Upper lobe of right lung (tissue), 1 donor: ENCODE data around the gene FGGY. TPM values are rescaled to one million over a fixed set of nuclear protein-coding genes. Genes with fewer than 3 reads are reported as not detected.

Experiments used
- ATAC-seq: fragments of 200-7000 bp; cut with Tn5 transposase; one replicate; pipeline ENCODE4 v1.9.1; 2020; ENCODE audit warnings: mild to moderate bottlenecking, moderate library complexity
- DNase-seq: peaks from one replicate; pipeline ENCODE4 v3.0.0-alpha.2; 2020
- H3K27ac ChIP-seq: fragments of 200-600 bp; one replicate; pipeline ENCODE4 v1.8.0; 2022
- H3K27me3 ChIP-seq: fragments of 200-600 bp; one replicate; pipeline ENCODE4 v1.8.0; 2022; ENCODE audit warnings: mild to moderate bottlenecking
- H3K36me3 ChIP-seq: fragments of 200-600 bp; one replicate; pipeline ENCODE4 v1.8.0; 2022
- H3K4me1 ChIP-seq: fragments of 200-600 bp; one replicate; pipeline ENCODE4 v1.8.0; 2022
- H3K4me3 ChIP-seq: fragments of 200-600 bp; one replicate; pipeline ENCODE4 v1.8.0; 2022; ENCODE audit warnings: mild to moderate bottlenecking
- H3K9me3 ChIP-seq: fragments of 200-600 bp; one replicate; pipeline ENCODE4 v1.8.0; 2022
- intact Hi-C: fragments of 100-400 bp; cut with DNase I; formaldehyde crosslinking; loops from one replicate; pipeline ENCODE4 v1.11.0; 2022
- total RNA-seq: library from RNA; stranded (reverse); fragmentation: NEBNext Ultra II Directional; extraction: Animal tissue kit (Norgen Biotek cat#: 25700); gene quantifications from one replicate; pipeline ENCODE4 v1.2.1, GENCODE V29; 2021
- TF ChIP-seq, protein P1 (sequence below): fragments of 200-600 bp; IDR thresholded peaks from one replicate; pipeline ENCODE4 v1.8.0; 2022; ENCODE audit warnings: antibody characterized with exemption
- donor health status: DM: no; HTN: yes; CAD: no; lungs with severe emphysema.

The FGGY gene
- total RNA-seq, 1 donor from 2014 or later: 39.2 TPM

DNA sequence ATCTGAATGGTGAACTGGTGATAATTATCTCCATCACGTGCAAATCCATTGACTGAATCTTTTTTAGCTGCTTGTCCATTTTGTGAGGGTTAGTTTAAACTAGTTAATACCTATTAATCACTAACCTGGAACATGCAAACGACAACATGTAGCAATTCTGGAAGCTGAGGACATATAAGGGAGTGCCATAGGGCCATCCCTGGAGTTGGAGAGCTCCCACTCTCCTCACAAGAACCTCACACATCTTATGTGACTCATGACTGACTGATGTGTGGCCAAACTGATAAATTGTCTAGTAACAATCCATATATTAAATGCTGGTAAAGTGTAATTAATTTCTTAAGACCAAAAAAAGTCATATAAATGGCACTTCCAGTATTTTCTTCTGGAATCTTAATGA lies 454.9 kb downstream of the FGGY start:
- no peaks in the 10 kb centered on the region for H3K36me3 ChIP-seq
- intact Hi-C loops: no loop called here
- ATAC-seq (no peak), DNase-seq (no peak)
- H3K27ac ChIP-seq: no peak overlapping the region
- no peaks in the 10 kb centered on the region for H3K9me3 ChIP-seq
- H3K4me1 ChIP-seq: peaks cover 8% of the 10 kb centered on the region
- TF ChIP-seq, protein P1, sequence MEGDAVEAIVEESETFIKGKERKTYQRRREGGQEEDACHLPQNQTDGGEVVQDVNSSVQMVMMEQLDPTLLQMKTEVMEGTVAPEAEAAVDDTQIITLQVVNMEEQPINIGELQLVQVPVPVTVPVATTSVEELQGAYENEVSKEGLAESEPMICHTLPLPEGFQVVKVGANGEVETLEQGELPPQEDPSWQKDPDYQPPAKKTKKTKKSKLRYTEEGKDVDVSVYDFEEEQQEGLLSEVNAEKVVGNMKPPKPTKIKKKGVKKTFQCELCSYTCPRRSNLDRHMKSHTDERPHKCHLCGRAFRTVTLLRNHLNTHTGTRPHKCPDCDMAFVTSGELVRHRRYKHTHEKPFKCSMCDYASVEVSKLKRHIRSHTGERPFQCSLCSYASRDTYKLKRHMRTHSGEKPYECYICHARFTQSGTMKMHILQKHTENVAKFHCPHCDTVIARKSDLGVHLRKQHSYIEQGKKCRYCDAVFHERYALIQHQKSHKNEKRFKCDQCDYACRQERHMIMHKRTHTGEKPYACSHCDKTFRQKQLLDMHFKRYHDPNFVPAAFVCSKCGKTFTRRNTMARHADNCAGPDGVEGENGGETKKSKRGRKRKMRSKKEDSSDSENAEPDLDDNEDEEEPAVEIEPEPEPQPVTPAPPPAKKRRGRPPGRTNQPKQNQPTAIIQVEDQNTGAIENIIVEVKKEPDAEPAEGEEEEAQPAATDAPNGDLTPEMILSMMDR: no peak
- no peak overlapping the region for H3K4me3 ChIP-seq
- H3K27me3 ChIP-seq: no peaks in the 10 kb centered on the region

DNA sequence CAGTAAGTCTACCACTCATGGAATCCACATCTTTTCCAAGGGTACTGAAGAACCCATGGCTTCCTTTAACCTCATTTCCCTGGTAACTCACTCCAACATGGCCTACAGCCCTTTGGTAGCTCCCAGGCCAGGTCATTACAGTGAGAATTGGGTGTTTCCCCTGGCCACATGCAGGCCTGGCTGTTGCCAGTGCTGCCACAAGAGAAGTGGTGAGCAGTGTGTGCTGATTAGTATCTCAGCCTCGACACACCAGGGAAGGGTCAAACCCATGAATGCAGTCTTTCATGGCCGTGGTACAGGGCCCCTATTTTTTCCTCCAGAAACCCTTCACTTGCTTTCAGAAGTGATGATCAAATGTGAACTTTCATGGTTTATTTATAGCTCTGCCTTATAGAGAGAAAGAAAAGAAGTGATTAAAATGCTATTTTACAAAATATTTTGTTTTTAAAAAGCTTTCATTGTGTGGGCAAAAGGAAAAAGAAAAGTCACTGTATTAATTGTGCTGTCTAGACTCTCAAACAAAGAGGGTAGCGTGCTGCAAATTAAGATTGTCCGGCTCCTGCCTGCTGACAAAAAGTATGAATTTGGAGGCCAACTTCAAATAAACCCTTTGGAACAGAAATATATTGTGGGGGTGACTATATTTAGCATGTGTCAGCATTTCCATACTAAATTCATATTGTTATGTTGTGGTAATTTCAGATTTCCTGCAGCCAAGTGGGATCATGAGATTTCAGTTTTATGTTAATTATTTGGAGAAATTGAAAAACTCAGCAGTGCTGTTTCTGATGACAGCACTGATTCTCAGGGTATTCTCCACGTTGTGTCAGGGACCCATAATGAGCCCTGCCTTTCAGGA lies 455.9 kb downstream of the FGGY start:
- TF ChIP-seq, protein P1: no peak
- ATAC-seq (no peak), DNase-seq (no peak)
- peaks cover 8% of the 10 kb centered on the region for H3K4me1 ChIP-seq
- no peak overlapping the region for H3K4me3 ChIP-seq
- no peaks in the 10 kb centered on the region for H3K9me3 ChIP-seq
- no peak overlapping the region for H3K27ac ChIP-seq
- no peaks in the 10 kb centered on the region for H3K27me3 ChIP-seq
- intact Hi-C loops: no loop called here
- H3K36me3 ChIP-seq: no peaks in the 10 kb centered on the region

DNA sequence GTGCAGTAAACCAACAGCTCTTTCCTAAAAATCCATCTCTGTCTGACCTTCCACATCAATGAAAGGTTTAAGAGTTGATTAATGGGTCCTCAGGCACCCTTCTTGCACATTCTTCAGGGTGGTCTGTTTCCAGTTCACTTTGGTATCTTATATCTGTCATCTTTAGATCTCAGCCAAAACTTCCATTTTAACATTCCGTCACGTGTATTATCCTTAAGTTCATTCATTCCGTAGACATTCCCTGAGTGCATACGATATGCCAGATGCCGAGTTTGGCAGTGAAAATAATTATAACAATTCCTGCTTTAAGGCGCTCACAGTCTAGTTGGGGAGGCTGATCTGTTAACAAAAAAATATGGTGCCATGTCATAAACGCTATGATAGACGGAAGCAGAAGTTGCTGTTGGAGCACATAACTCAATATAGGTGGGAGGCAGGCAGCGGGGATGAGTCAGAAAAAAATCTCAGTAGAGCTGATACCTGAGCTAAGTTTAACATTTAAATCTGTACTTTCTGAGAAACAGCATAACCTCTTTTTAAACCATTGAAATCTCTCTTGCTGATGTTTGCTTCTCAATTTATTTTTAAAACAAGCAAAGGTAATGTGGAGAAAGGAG lies 458.3 kb downstream of the FGGY start:
- no peak for ATAC-seq
- no peaks in the 10 kb centered on the region for H3K9me3 ChIP-seq
- intact Hi-C loops: no loop called here
- peaks cover 12% of the 10 kb centered on the region for H3K4me1 ChIP-seq
- no peaks in the 10 kb centered on the region for H3K36me3 ChIP-seq
- DNase-seq: no peak
- no peak overlapping the region for H3K27ac ChIP-seq
- H3K27me3 ChIP-seq: no peaks in the 10 kb centered on the region
- no peak overlapping the region for H3K4me3 ChIP-seq
- TF ChIP-seq, protein P1: no peak

DNA sequence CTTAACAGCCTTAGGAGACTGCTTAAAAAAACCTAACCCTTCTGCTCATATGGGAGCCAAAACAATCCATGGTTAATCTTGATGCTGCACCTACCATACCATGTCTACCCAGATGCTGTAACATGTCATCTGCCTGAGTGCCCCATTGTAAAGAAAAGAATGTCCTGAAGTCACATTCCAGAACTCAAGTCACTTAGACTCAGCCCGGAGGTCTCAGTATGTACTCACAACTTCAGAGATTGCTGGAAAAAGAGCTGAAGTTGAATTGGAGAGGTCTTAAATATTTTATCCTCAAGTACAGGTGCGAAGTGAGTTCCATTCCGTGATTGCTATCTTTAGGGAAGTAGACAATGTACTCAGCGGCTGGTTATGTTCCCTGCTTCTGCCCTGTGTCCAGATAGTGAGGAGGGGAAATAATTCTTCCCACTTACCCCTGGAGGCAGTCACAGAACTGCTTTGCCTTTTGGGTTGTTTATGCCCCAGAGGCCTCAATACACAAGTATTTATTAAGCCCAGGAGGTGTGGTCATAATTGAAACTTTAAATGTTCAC lies 460.4 kb downstream of the FGGY start:
- Histone ChIP-seq H3K27ac (peak overlapping the region; percentile 5), H3K27me3 (no peaks in the 10 kb centered on the region)
- TF ChIP-seq, protein P1: no peak

DNA sequence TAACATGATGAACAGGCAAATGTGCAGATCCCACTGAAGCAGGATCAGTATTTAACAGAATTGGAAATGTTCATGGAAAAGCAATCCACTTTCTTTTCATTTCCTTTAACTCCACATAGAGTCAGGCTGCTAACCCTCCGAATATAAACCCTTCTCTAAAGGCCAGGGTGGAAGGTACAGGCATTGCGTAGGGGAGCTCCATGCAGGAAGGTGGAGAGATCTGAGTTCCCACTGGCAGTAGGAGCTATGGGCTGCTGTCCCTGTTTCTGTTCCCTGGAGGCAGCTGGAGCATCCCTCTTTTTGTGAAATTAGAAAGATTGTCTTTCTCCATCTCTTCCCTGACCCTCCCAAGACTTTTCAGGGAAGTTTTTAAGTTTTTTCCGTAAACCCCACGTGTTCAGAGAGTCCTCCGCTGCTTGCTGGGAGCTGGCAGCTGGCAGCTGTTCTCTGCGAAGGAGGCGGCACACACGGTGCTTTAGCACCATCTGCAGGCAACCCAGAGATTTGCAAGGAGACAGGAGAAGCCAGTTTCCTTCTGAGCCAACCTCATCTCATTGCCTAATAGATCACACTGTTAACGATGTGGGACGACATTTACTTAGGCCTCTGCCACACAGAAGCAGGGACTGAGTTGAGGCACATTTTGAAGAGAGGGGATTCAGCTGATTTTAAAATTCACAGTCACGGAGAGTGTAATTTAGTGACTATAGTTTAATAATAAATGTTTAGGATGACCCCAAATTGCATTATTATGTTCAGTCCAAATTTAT lies 462.4 kb downstream of the FGGY start:
- ATAC-seq: peak; percentile 98
- H3K27ac ChIP-seq: peak overlapping the region; percentile 28

More for the DNA sequence above, 460.4 kb downstream of the FGGY start:
- H3K4me1 ChIP-seq: peaks cover 4% of the 10 kb centered on the region
- DNase-seq (no peak), ATAC-seq (peak; percentile 70)
- H3K4me3 ChIP-seq: no peak overlapping the region
- no peaks in the 10 kb centered on the region for H3K36me3 ChIP-seq
- intact Hi-C loops: no loop called here
- no peaks in the 10 kb centered on the region for H3K9me3 ChIP-seq

More for the DNA sequence above, 462.4 kb downstream of the FGGY start:
- no peak overlapping the region for H3K4me3 ChIP-seq
- peaks cover 4% of the 10 kb centered on the region for H3K36me3 ChIP-seq
- no peaks in the 10 kb centered on the region for H3K27me3 ChIP-seq
- peak; percentile 88 for DNase-seq
- no peaks in the 10 kb centered on the region for H3K9me3 ChIP-seq
- peaks cover 4% of the 10 kb centered on the region for H3K4me1 ChIP-seq
- TF ChIP-seq, protein P1: peak; percentile 94
- intact Hi-C loops: no loop called here
